H1 (cell line): ENCODE data around the gene EIF4E1B. TPM values are rescaled to one million over a fixed set of nuclear protein-coding genes. Genes with fewer than 3 reads are reported as not detected.
A peak's percentile ranks its signal among the peaks of the same experiment; 100 is the strongest.

Source experiments
- CTCF ChIA-PET: fragments of 300-600 bp; sonication (Branson Sonifier 250); formaldehyde crosslinking; loops from one replicate; lab custom pipeline; 2021; ENCODE audit not compliant: partially characterized antibody; lab: Charles Lee
- POLR2A ChIA-PET: fragments of 300-600 bp; sonication (Branson Sonifier 250); formaldehyde crosslinking; loops from one replicate; lab custom pipeline; 2021; ENCODE audit warnings: inconsistent platforms; ENCODE audit not compliant: partially characterized antibody; lab: Charles Lee
- DNase-seq, 2 experiments: peaks; one replicate each; pipeline versions ENCODE4 v3.0.0 to v3.0.0-alpha.2; 2010 to 2022; ENCODE audit warnings: low spot score in 2 of 2, low read depth in 1 of 2, mixed read lengths in 1 of 2
- FAIRE-seq: peaks from 2 replicates; lab custom pipeline; 2011; peaks lifted over from hg19 to GRCh38; lab: Jason Lieb, UNC
- H2AFZ ChIP-seq: 2 replicates; pipeline ENCODE4 v1.8.1; 2012; ENCODE audit warnings: low read length, inconsistent platforms
- H2AK5ac ChIP-seq: 2 replicates; pipeline ENCODE4 v1.6.1; 2013; ENCODE audit warnings: low read depth, low read length
- H2BK120ac ChIP-seq: replicated peaks from 2 replicates; pipeline ENCODE3; 2013; ENCODE audit warnings: low read depth, low read length, inconsistent platforms
- H2BK12ac ChIP-seq: 2 replicates; pipeline ENCODE4 v1.6.1; 2013; ENCODE audit warnings: low read depth, low read length
- H2BK15ac ChIP-seq: 2 replicates; pipeline ENCODE4 v1.6.1; 2013; ENCODE audit warnings: low read length
- H2BK20ac ChIP-seq: 2 replicates; pipeline ENCODE4 v1.6.1; 2013; ENCODE audit warnings: low read length
- H2BK5ac ChIP-seq: 2 replicates; pipeline ENCODE4 v1.6.1; 2013; ENCODE audit warnings: low read depth, low read length
- H3K14ac ChIP-seq: 2 replicates; pipeline ENCODE4 v1.6.1; 2013; ENCODE audit warnings: inconsistent platforms; ENCODE audit not compliant: insufficient read length
- H3K18ac ChIP-seq: 2 replicates; pipeline ENCODE4 v1.6.1; 2013; ENCODE audit warnings: low read length; ENCODE audit errors: extremely low read depth
- H3K23ac ChIP-seq: 2 replicates; pipeline ENCODE4 v1.6.1; 2013; ENCODE audit warnings: inconsistent platforms; ENCODE audit not compliant: insufficient read length
- H3K23me2 ChIP-seq: 2 replicates; pipeline ENCODE4 v1.6.1; 2013; ENCODE audit warnings: low read depth, low read length
- H3K27ac ChIP-seq: 2 replicates; pipeline ENCODE4 v1.6.1; 2011; ENCODE audit warnings: low read depth, low read length, inconsistent platforms
- H3K27me3 ChIP-seq, 4 experiments: replicated peaks in 1 of 4; 1 replicate in 1 of 4; 2 replicates in 3 of 4; pipeline versions ENCODE4 v1.6.1 to v1.8.1; 2011 to 2013; ENCODE audit warnings: low read length in 3 of 4, mild to moderate bottlenecking in 3 of 4, inconsistent platforms in 2 of 4, mixed read lengths in 2 of 4, moderate library complexity in 1 of 4; ENCODE audit not compliant: control insufficient read depth in 3 of 4, insufficient read depth in 3 of 4; ENCODE audit errors: extremely low read depth in 1 of 4
- H3K36me3 ChIP-seq, 4 experiments: 2 replicates each; pipeline versions ENCODE4 v1.6.1 to v1.8.1; 2011 to 2013; ENCODE audit warnings: mild to moderate bottlenecking in 4 of 4, low read length in 3 of 4, moderate library complexity in 2 of 4, control low read depth in 1 of 4, inconsistent platforms in 1 of 4; ENCODE audit not compliant: insufficient read depth in 4 of 4, control insufficient read depth in 2 of 4
- H3K4ac ChIP-seq: replicated peaks from 2 replicates; pipeline ENCODE3; 2013; ENCODE audit warnings: low read length, low read depth, mixed read lengths, inconsistent platforms; ENCODE audit not compliant: insufficient read length
- H3K4me1 ChIP-seq, 4 experiments: replicated peaks in 1 of 4; 1 replicate in 1 of 4; 2 replicates in 3 of 4; pipeline versions ENCODE4 v1.6.1 to v1.8.1; 2011 to 2013; ENCODE audit warnings: low read length in 3 of 4, inconsistent platforms in 2 of 4, mixed read lengths in 1 of 4; ENCODE audit not compliant: insufficient read depth in 4 of 4, control insufficient read depth in 3 of 4
- H3K4me2 ChIP-seq, 2 experiments: 2 replicates each; pipeline versions ENCODE4 v1.6.1 to v1.8.1; 2011 to 2013; ENCODE audit warnings: low read depth in 2 of 2, low read length in 2 of 2, control low read depth in 1 of 2, inconsistent platforms in 1 of 2, mild to moderate bottlenecking in 1 of 2; ENCODE audit not compliant: insufficient read depth in 1 of 2
- H3K4me3 ChIP-seq, 4 experiments: fragments of 200-600, 300-600 bp in 1 of 4; sonication (generic), shearing (Covaris generic), sonication (Bioruptor Twin) in 1 of 4; 2 replicates each; pipeline versions ENCODE4 v1.5.1 to v1.8.1; 2011 to 2016; ENCODE audit warnings: low read length in 4 of 4, low read depth in 3 of 4, control low read depth in 2 of 4, inconsistent platforms in 2 of 4, mild to moderate bottlenecking in 2 of 4, mixed read lengths in 1 of 4, moderate library complexity in 1 of 4; ENCODE audit not compliant: insufficient read depth in 2 of 4; ENCODE audit errors: extremely low read depth in 1 of 4
- H3K56ac ChIP-seq: replicated peaks from 2 replicates; pipeline ENCODE3; 2013; ENCODE audit warnings: low read depth, mild to moderate bottlenecking, mixed read lengths, low read length, inconsistent platforms; ENCODE audit not compliant: insufficient read length
- H3K79me1 ChIP-seq: 2 replicates; pipeline ENCODE4 v1.6.1; 2013; ENCODE audit warnings: low read depth, low read length, control low read depth
- H3K79me2 ChIP-seq, 2 experiments: 2 replicates each; pipeline versions ENCODE4 v1.6.1 to v1.8.1; 2012 to 2013; ENCODE audit warnings: low read length in 2 of 2, mild to moderate bottlenecking in 2 of 2, inconsistent platforms in 1 of 2; ENCODE audit not compliant: insufficient read depth in 2 of 2, control insufficient read depth in 1 of 2
- H3K9ac ChIP-seq, 4 experiments: replicated peaks in 1 of 4; 1 replicate in 1 of 4; 2 replicates in 3 of 4; pipeline versions ENCODE4 v1.6.1 to v1.8.1; 2011 to 2013; ENCODE audit warnings: low read depth in 3 of 4, low read length in 3 of 4, control low read depth in 2 of 4, mild to moderate bottlenecking in 2 of 4, moderate library complexity in 2 of 4, inconsistent platforms in 1 of 4; ENCODE audit errors: extremely low read depth in 1 of 4
- H3K9me3 ChIP-seq, 2 experiments: 2 replicates each; pipeline versions ENCODE4 v1.6.1 to v1.8.1; 2012 to 2013; ENCODE audit warnings: mild to moderate bottlenecking in 2 of 2, moderate library complexity in 2 of 2, control low read depth in 1 of 2, inconsistent platforms in 1 of 2, low read depth in 1 of 2, low read length in 1 of 2, mixed read lengths in 1 of 2; ENCODE audit not compliant: insufficient read depth in 2 of 2
- H4K20me1 ChIP-seq, 2 experiments: replicated peaks in 1 of 2; 2 replicates each; pipeline versions ENCODE3 to v1.8.1; 2011 to 2013; ENCODE audit warnings: inconsistent platforms in 2 of 2, low read length in 2 of 2, mild to moderate bottlenecking in 1 of 2; ENCODE audit not compliant: insufficient read depth in 2 of 2, control insufficient read depth in 1 of 2
- H4K5ac ChIP-seq: 2 replicates; pipeline ENCODE4 v1.6.1; 2013; ENCODE audit warnings: low read length, low read depth, mixed read lengths, inconsistent platforms; ENCODE audit not compliant: insufficient read length
- H4K8ac ChIP-seq: 2 replicates; pipeline ENCODE4 v1.8.0; 2013; ENCODE audit warnings: mild to moderate bottlenecking, moderate library complexity, low read length, inconsistent platforms; ENCODE audit not compliant: insufficient read depth; ENCODE audit errors: extremely low read depth
- H4K91ac ChIP-seq: replicated peaks from 2 replicates; pipeline ENCODE3; 2013; ENCODE audit warnings: low read length, mixed read lengths, inconsistent platforms; ENCODE audit not compliant: insufficient read length
- BCL11A ChIP-seq, 2 experiments: IDR thresholded peaks; one replicate each; pipeline ENCODE4 v1.6.1; 2011; ENCODE audit warnings: low read depth in 2 of 2, low read length in 2 of 2, mild to moderate bottlenecking in 2 of 2
- CTBP2 ChIP-seq: IDR thresholded peaks from 2 replicates; pipeline ENCODE4 v1.7.0; 2011; ENCODE audit warnings: borderline replicate concordance, mild to moderate bottlenecking, moderate library complexity, mixed read lengths, low read length; ENCODE audit not compliant: insufficient read depth, insufficient read length
- EP300 ChIP-seq, 2 experiments: IDR thresholded peaks; 1 replicate in 1 of 2; 2 replicates in 1 of 2; pipeline ENCODE4 v1.6.1; 2011 to 2012; ENCODE audit warnings: low read depth in 2 of 2, low read length in 2 of 2, mild to moderate bottlenecking in 2 of 2, borderline replicate concordance in 1 of 2, inconsistent platforms in 1 of 2, moderate library complexity in 1 of 2
- GABPA ChIP-seq: IDR thresholded peaks from 2 replicates; pipeline ENCODE4 v1.6.1; 2011; ENCODE audit warnings: mild to moderate bottlenecking, low read length, moderate library complexity, borderline replicate concordance; ENCODE audit not compliant: insufficient read depth
- HDAC2 ChIP-seq, 2 experiments: fragments of 300-600 bp in 1 of 2; sonication (generic) in 1 of 2; IDR thresholded peaks; 2 replicates each; pipeline ENCODE4 v1.6.1; 2011 to 2012; ENCODE audit warnings: low read depth in 2 of 2, low read length in 2 of 2, mild to moderate bottlenecking in 2 of 2, moderate library complexity in 2 of 2, borderline replicate concordance in 1 of 2, inconsistent platforms in 1 of 2
- JUN ChIP-seq: IDR thresholded peaks from 2 replicates; pipeline ENCODE4 v1.6.1; 2011; ENCODE audit warnings: low read depth, mild to moderate bottlenecking, improper control_type of control experiment, low read length
- KDM4A ChIP-seq: IDR thresholded peaks from one replicate; pipeline ENCODE4 v1.7.1; 2012; ENCODE audit warnings: low read depth, mild to moderate bottlenecking, moderate library complexity, low read length, inconsistent platforms; ENCODE audit not compliant: severe bottlenecking
- SAP30 ChIP-seq: fragments of 300-600 bp; sonication (generic); IDR thresholded peaks from 2 replicates; pipeline ENCODE4 v1.7.1; 2012; ENCODE audit warnings: low read length, moderate library complexity, mild to moderate bottlenecking, inconsistent platforms; ENCODE audit not compliant: insufficient read depth, insufficient replicate concordance
- TAF7 ChIP-seq: optimal IDR thresholded peaks from 2 replicates; pipeline ENCODE3; 2011; ENCODE audit warnings: low read depth, mild to moderate bottlenecking, inconsistent platforms, low read length, moderate library complexity, borderline replicate concordance
- YY1 ChIP-seq: IDR thresholded peaks from 2 replicates; pipeline ENCODE4 v1.6.1; 2011; ENCODE audit warnings: low read depth, mild to moderate bottlenecking, low read length
- WGBS, 2 experiments: shearing (Covaris generic) in 1 of 2; methylation state at CpG; one replicate each; pipeline versions ENCODE4 v1.1.6 to v1.1.7; 2013 to 2015; ENCODE audit warnings: low lambda C conversion rate in 2 of 2, mixed read lengths in 2 of 2, inconsistent platforms in 1 of 2, low coverage in 1 of 2, missing lambda C conversion rate in 1 of 2; ENCODE audit not compliant: insufficient replicate concordance in 2 of 2, insufficient coverage in 1 of 2, insufficient read length in 1 of 2; ENCODE audit errors: extremely low coverage in 1 of 2, missing lambda C conversion rate in 1 of 2; 5-methylcytosine and 5-hydroxymethylcytosine counted together
- polyA plus RNA-seq, 7 experiments: library from polyadenylated mRNA; depleted of rRNA in 3 of 7; stranded (reverse) in 5 of 7; unstranded in 2 of 7; fragments of >200 nt in 5 of 7; fragments of 200-250 nt in 2 of 7; gene quantifications; 1 replicate in 5 of 7; 2 replicates in 1 of 7; 4 replicates in 1 of 7; pipeline versions ENCODE4 v1.2.1 to v1.2.3, GENCODE V29; 2011 to 2013; ENCODE audit warnings: missing spikeins in 2 of 7, mixed read lengths in 2 of 7
- total RNA-seq: library from RNA; stranded (reverse); fragmentation: NEBNext Ultra II Directional; extraction: Animal tissue kit (Norgen Biotek cat#: 25700); gene quantifications from 2 replicates; pipeline ENCODE4 v1.2.1, GENCODE V29; 2021
- TF ChIP-seq, protein P1 (sequence below): IDR thresholded peaks from 2 replicates; pipeline ENCODE4 v1.6.1; 2012; ENCODE audit warnings: inconsistent platforms

The EIF4E1B gene
- total and polyA plus RNA-seq, 2 of the 8 experiments (the other 6 are each of a cell fraction or from before 2014, with no cell fraction given) = 0.97 to 1.3 TPM

DNA sequence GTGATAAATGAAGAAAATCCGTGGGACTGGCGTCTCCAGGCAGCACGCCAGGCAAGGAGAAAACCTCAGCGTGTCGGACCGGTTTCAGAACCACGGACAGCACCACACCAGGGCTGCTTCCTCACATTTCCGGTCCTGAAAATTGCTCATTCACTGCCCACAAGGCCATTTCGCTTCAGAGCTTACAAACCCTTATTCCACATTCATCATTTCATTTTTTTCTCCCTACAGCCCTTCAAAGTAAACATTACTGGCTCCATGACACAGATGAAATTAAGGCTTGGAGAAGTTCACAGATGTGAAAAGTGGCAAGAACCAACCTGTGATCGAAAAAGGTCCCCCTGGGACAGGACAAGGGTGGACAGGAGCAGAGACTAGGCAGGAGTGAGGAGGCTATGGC is 19.0 kb upstream of the EIF4E1B start:
- Histone ChIP-seq H2BK15ac (no peak overlapping the region), H3K14ac (no peak overlapping the region), H3K4ac (no peak overlapping the region), H3K27ac (no peak overlapping the region), H2BK12ac (no peak overlapping the region), H3K79me2 (no peaks in the 10 kb centered on the region), H3K4me1 (peaks cover 0 to 8% (median 5%) of the 10 kb centered on the region in 4 experiments; a peak in 5 of 7 replicates), H3K9me3 (no peaks in the 10 kb centered on the region), H3K56ac (no peak overlapping the region), H3K36me3 (no peaks in the 10 kb centered on the region), H3K27me3 (peaks cover 0 to 20% (median 10%) of the 10 kb centered on the region in 4 experiments; a peak in 5 of 7 replicates), H4K8ac (no peak overlapping the region), H3K4me3 (no peak overlapping the region), H2AFZ (no peak overlapping the region), H2BK120ac (no peak overlapping the region), H2BK20ac (no peak overlapping the region), H3K23me2 (peaks cover 8% of the 10 kb centered on the region), H2BK5ac (no peak overlapping the region), H3K79me1 (no peaks in the 10 kb centered on the region), H4K20me1 (peaks cover 5 to 9% of the 10 kb centered on the region in 2 experiments), H3K23ac (no peak overlapping the region), H2AK5ac (no peak overlapping the region), H3K4me2 (no peak overlapping the region; a peak in 1 of 4 replicates), H3K9ac (no peak overlapping the region), H4K91ac (no peak overlapping the region), H4K5ac (no peak overlapping the region), H3K18ac (no peak overlapping the region)
- 31% methylated on average over 10 of the region's 10 CpGs; no CpG with 5 or more reads in 1 of the 2 experiments for WGBS, 2 experiments
- ChIA-PET POLR2A (interaction anchor here (0.9 to 2.7 kb wide), 4 partner anchors 11 to 76 kb away, joined by 3 to 7 read pairs (median 3); partner anchors contain the start of genes EIF4E1B and SNCB), CTCF (interaction anchor here (1.9 to 2.3 kb wide), 2 partner anchors 15 to 33 kb away, joined by 5 to 7 read pairs; no protein-coding TSS in a partner anchor)
- peak; percentile 52 for FAIRE-seq
- peak in 1 of 2 experiments; percentile 86 for DNase-seq
- TF ChIP-seq BCL11A (IDR thresholded peaks at IDR 0.05; ENCODE audit: low read depth in 2 of 2, low read length in 2 of 2) (no peak), CTBP2 (no peak), JUN (no peak), GABPA (0 out of 2 replicates have a peak, but pooled peaks have one; percentile 16), KDM4A (no peak), HDAC2 (IDR thresholded peaks at IDR 0.05; ENCODE audit: borderline replicate concordance in 1 of 2, low read depth in 2 of 2, low read length in 2 of 2) (0 out of 4 replicates have a peak, but pooled peaks of 1 of the 2 experiments have one; percentile 45), SAP30 (peak; percentile 84), EP300 (IDR thresholded peaks at IDR 0.05; ENCODE audit: borderline replicate concordance in 1 of 2, low read depth in 2 of 2, low read length in 2 of 2) (no peak), TAF7 (peak; percentile 33), YY1 (no peak)
- TF ChIP-seq, protein P1, sequence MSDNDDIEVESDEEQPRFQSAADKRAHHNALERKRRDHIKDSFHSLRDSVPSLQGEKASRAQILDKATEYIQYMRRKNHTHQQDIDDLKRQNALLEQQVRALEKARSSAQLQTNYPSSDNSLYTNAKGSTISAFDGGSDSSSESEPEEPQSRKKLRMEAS = peak; percentile 57
